Osteoblast (primary cell): ENCODE data around the gene NFE2L2. TPM values are rescaled to one million over a fixed set of nuclear protein-coding genes. Genes with fewer than 3 reads are reported as not detected.
A peak's percentile ranks its signal among the peaks of the same experiment; 100 is the strongest.

Experiments
- DNase-seq: peaks from one replicate; pipeline ENCODE4 v3.0.0; 2011; ENCODE audit warnings: low spot score, mixed read lengths; ENCODE audit not compliant: insufficient read length; ENCODE audit errors: missing footprints
- H2AFZ ChIP-seq: 2 replicates; pipeline ENCODE4 v1.6.0; 2011; ENCODE audit warnings: mild to moderate bottlenecking, low read length
- H3K27ac ChIP-seq: 2 replicates; pipeline ENCODE4 v1.5.1; 2011; ENCODE audit warnings: mild to moderate bottlenecking, low read depth, low read length, moderate library complexity
- H3K27me3 ChIP-seq: 2 replicates; pipeline ENCODE4 v1.6.0; 2012; ENCODE audit warnings: mild to moderate bottlenecking, control low read depth, inconsistent platforms, low read length, moderate library complexity; ENCODE audit not compliant: insufficient read depth
- H3K36me3 ChIP-seq: 2 replicates; pipeline ENCODE4 v1.5.1; 2011; ENCODE audit warnings: mild to moderate bottlenecking, low read length, control low read depth, moderate library complexity; ENCODE audit not compliant: insufficient read depth
- H3K4me1 ChIP-seq: 2 replicates; pipeline ENCODE4 v1.5.1; 2011; ENCODE audit warnings: mild to moderate bottlenecking, low read length, control low read depth, moderate library complexity; ENCODE audit not compliant: insufficient read depth
- H3K4me2 ChIP-seq: 2 replicates; pipeline ENCODE4 v1.6.0; 2011; ENCODE audit warnings: mild to moderate bottlenecking, low read length; ENCODE audit not compliant: insufficient read depth
- H3K4me3 ChIP-seq: fragments of 200-600 bp; sonication (generic); 3 replicates; pipeline ENCODE4 v1.5.1; 2012; ENCODE audit warnings: mild to moderate bottlenecking, low read length, inconsistent platforms; ENCODE audit not compliant: insufficient read depth
- H3K79me2 ChIP-seq: 2 replicates; pipeline ENCODE4 v1.6.0; 2012; ENCODE audit warnings: mild to moderate bottlenecking, low read length, control low read depth, inconsistent platforms; ENCODE audit not compliant: insufficient read depth
- H3K9me3 ChIP-seq: 2 replicates; pipeline ENCODE4 v1.5.1; 2011; ENCODE audit warnings: low read depth, low read length, control low read depth
- H4K20me1 ChIP-seq: 2 replicates; pipeline ENCODE4 v1.6.0; 2012; ENCODE audit warnings: mild to moderate bottlenecking, low read length, control low read depth; ENCODE audit not compliant: insufficient read depth
- CTCF ChIP-seq: IDR thresholded peaks from 2 replicates; pipeline ENCODE4 v1.5.1; 2011; ENCODE audit warnings: mild to moderate bottlenecking, low read depth, low read length, moderate library complexity; ENCODE audit errors: extremely low read depth
- total RNA-seq: library from RNA; depleted of rRNA; stranded (reverse); fragments of >200 nt; gene quantifications from 2 replicates; pipeline ENCODE4 v1.2.3, GENCODE V29; 2012

The NFE2L2 gene
- total RNA-seq, 1 donor = 91.9 TPM

- TF ChIP-seq CTCF = no peak
- no peak for DNase-seq
- no peaks in the 10 kb centered on the region for H4K20me1 ChIP-seq
- H3K27ac ChIP-seq = no peak overlapping the region
- no peak overlapping the region for H2AFZ ChIP-seq
- no peak overlapping the region for H3K4me2 ChIP-seq
- no peaks in the 10 kb centered on the region for H3K27me3 ChIP-seq
- no peaks in the 10 kb centered on the region for H3K36me3 ChIP-seq
- no peaks in the 10 kb centered on the region for H3K9me3 ChIP-seq
- H3K79me2 ChIP-seq = no peaks in the 10 kb centered on the region
- H3K4me3 ChIP-seq = no peak overlapping the region
- peaks cover 22% of the 10 kb centered on the region for H3K4me1 ChIP-seq
Measured at GRCh38 chr2:177279847-177280246, 15.3 kb upstream of the NFE2L2 start.

GRCh38 chr2:177275743-177276055 is 11.2 kb upstream of the NFE2L2 start:
- H3K27me3 ChIP-seq = no peaks in the 10 kb centered on the region
- H3K36me3 ChIP-seq = no peaks in the 10 kb centered on the region
- H3K9me3 ChIP-seq = no peaks in the 10 kb centered on the region
- H3K4me3 ChIP-seq = peak overlapping the region; percentile 13
- no peak for TF ChIP-seq CTCF
- peak overlapping the region; percentile 84 for H3K4me2 ChIP-seq
- no peaks in the 10 kb centered on the region for H4K20me1 ChIP-seq
- H3K79me2 ChIP-seq = no peaks in the 10 kb centered on the region
- no peak for DNase-seq
- H3K27ac ChIP-seq = peak overlapping the region; percentile 79
- no peak overlapping the region for H2AFZ ChIP-seq
- H3K4me1 ChIP-seq = peaks cover 38% of the 10 kb centered on the region

- Histone ChIP-seq H3K36me3 (no peaks in the 10 kb centered on the region), H3K27ac (peak overlapping the region; percentile 79), H3K79me2 (no peaks in the 10 kb centered on the region), H3K4me1 (peaks cover 38% of the 10 kb centered on the region), H3K4me3 (peak overlapping the region; percentile 13), H2AFZ (no peak overlapping the region), H3K9me3 (no peaks in the 10 kb centered on the region), H3K4me2 (peak overlapping the region; percentile 84), H3K27me3 (no peaks in the 10 kb centered on the region), H4K20me1 (no peaks in the 10 kb centered on the region)
- peak; percentile 72 for DNase-seq
- no peak for TF ChIP-seq CTCF
Measured at GRCh38 chr2:177275040-177275742, 10.7 kb upstream of the NFE2L2 start.

GRCh38 chr2:177273408-177273807 is 8.9 kb upstream of the NFE2L2 start:
- no peaks in the 10 kb centered on the region for H3K79me2 ChIP-seq
- H3K27ac ChIP-seq = peak overlapping the region; percentile 53
- no peaks in the 10 kb centered on the region for H3K27me3 ChIP-seq
- peaks cover 38% of the 10 kb centered on the region for H3K4me1 ChIP-seq
- H4K20me1 ChIP-seq = no peaks in the 10 kb centered on the region
- peak overlapping the region; percentile 44 for H3K4me2 ChIP-seq
- no peak for TF ChIP-seq CTCF
- H2AFZ ChIP-seq = no peak overlapping the region
- H3K9me3 ChIP-seq = no peaks in the 10 kb centered on the region
- no peak for DNase-seq
- no peaks in the 10 kb centered on the region for H3K36me3 ChIP-seq
- no peak overlapping the region for H3K4me3 ChIP-seq
